ENCODE results near the gene SERPINH1.
"Not testable (repeated sequence)": the region's sequence is repeated elsewhere in the genome, so short reads cannot be mapped to it uniquely, and the experiment has no call there.

Gene SERPINH1

GRCh38 chr11:75579841-75580240, 17.8 kb downstream of the SERPINH1 start:
- no peak for TF ChIP-seq CTCF (IDR thresholded peaks at IDR 0.05; ENCODE audit: low read depth, low read length)
- no peak for DNase-seq (ENCODE audit: extremely low read depth, low read depth)

DNA sequence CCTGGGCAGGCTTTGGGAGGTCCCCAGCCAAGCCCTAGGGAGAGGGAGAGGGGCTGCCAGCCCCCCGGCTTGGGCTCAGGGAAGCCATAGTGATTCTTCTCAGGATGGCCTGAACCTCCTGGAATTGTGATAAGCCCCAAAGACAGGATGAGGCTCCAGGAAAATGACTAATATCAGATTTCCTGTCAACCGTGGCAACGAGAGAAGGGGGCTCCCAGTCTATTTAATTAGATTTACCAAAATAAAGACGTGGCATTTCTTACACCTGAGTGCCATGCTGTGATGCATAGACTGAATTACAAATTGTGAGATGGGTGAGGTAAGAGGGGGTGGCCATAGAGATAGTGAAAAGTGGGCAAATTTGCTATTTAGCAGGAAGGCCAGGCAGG, 20.4 kb downstream of the SERPINH1 start:
- DNase-seq (ENCODE audit: extremely low read depth, low read depth), result no peak
- TF ChIP-seq CTCF (IDR thresholded peaks at IDR 0.05; ENCODE audit: low read depth, low read length), result no peak

GRCh38 chr11:75582895-75583717, 21.1 kb downstream of the SERPINH1 start:
- TF ChIP-seq CTCF (IDR thresholded peaks at IDR 0.05; ENCODE audit: low read depth, low read length), result peak; percentile 25
- no peak for DNase-seq (ENCODE audit: extremely low read depth, low read depth)

DNA sequence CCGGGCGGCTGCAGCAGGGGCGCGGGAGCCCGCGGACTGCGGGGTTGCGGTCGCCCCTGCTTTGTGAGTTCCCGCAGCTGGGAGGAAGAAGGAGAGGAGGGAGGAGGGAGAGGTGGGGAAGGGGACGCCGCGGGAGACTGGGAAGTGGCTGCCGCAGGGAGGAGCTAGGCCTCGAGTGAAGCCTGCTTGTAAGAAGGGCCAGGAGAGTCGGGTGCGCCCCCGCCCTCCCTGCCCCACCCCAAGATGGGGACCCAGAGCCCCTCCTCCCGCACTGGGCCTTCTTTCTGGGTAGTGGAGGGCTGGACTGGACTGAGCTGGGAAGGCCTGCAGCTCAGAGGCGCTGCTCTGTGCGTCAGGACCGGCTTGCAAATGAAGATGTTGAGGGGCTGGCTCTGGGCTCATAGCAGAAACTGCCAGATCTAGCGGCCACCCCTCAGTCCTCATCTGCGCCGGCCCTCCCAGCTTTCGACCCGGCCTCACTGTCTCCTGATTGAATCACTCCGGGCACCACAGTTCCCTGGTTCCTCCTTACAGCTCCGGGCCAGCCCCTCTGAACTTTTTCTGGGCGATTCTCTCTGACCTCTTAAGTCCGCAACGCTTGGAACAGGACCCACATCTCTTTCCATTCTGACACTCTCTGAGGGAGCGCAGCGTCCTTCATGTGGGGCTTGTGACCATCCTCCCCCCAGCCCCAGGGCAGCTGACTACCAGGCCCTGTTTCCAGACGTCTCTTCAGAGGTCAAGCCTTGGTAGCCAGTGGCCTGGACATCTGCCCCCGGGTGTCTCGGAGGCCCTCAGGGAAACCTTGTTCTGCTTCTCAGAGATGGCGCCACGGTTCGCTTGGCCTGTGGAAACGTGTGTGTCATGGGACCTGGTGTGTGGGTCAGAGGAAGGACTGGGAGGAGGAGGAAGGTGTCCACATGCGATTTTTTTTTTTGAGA, 21.9 kb downstream of the SERPINH1 start:
- DNase-seq (ENCODE audit: extremely low read depth, low read depth), result no peak
- no peak; the same call in 1 of the 2 replicates for TF ChIP-seq CTCF (IDR thresholded peaks at IDR 0.05; ENCODE audit: low read depth, low read length)

- not testable (repeated sequence) for DNase-seq (ENCODE audit: extremely low read depth, low read depth)
These were observed 22.7 kb downstream of the SERPINH1 start for GRCh38 chr11:75584659-75585292.

GRCh38 chr11:75585293-75585670, 23.2 kb downstream of the SERPINH1 start:
- TF ChIP-seq CTCF (IDR thresholded peaks at IDR 0.05; ENCODE audit: low read depth, low read length), result no peak
- no peak for DNase-seq (ENCODE audit: extremely low read depth, low read depth)

GRCh38 chr11:75586395-75586794, 24.3 kb downstream of the SERPINH1 start:
- no peak for TF ChIP-seq CTCF (IDR thresholded peaks at IDR 0.05; ENCODE audit: low read depth, low read length)
- no peak for DNase-seq (ENCODE audit: extremely low read depth, low read depth)

All from AG09319 (cell line).